GM19324 (cell line): Measurements from ENCODE around the gene TTC39C.
"Not testable (repeated sequence)": the region's sequence is repeated elsewhere in the genome, so short reads cannot be mapped to it uniquely, and the experiment has no call there.

ENCODE experiments used
- ATAC-seq: cut with Tn5 transposase; IDR thresholded peaks from one replicate; pipeline ENCODE4 v1.9.1; 2021; ENCODE audit warnings: mild to moderate bottlenecking, moderate library complexity; ENCODE audit not compliant: unreplicated experiment, low FRiP score

Gene TTC39C

GRCh38 chr18:24118750-24119577, 104.4 kb downstream of the TTC39C start:
- no peak for ATAC-seq

- ATAC-seq = no peak
These were observed 106.1 kb downstream of the TTC39C start for GRCh38 chr18:24120676-24121075.

GRCh38 chr18:24121625-24122024, 107.1 kb downstream of the TTC39C start:
- ATAC-seq = no peak

GRCh38 chr18:24126155-24126961, 111.8 kb downstream of the TTC39C start:
- ATAC-seq = no peak

- no peak for ATAC-seq
These were observed 113.2 kb downstream of the TTC39C start for GRCh38 chr18:24127735-24128134.

GRCh38 chr18:24128700-24129099, 114.1 kb downstream of the TTC39C start:
- ATAC-seq = no peak

- ATAC-seq = no peak
These were observed 115.9 kb downstream of the TTC39C start for GRCh38 chr18:24130494-24130893.

- ATAC-seq = no peak
These were observed 122.4 kb downstream of the TTC39C start for GRCh38 chr18:24136967-24137373.

GRCh38 chr18:24138409-24138788, 123.8 kb downstream of the TTC39C start:
- ATAC-seq = no peak

GRCh38 chr18:24138789-24139616, 124.4 kb downstream of the TTC39C start, which contains the start of gene CABYR:
CABYR (plus strand) TSS chr18:24139062; CDS start chr18:24143115, 4,053 bp downstream.
- ATAC-seq = no peak

GRCh38 chr18:24140697-24141096, 126.1 kb downstream of the TTC39C start:
- ATAC-seq = no peak

GRCh38 chr18:24142376-24142775, 127.8 kb downstream of the TTC39C start:
- no peak for ATAC-seq

- not testable (repeated sequence) for ATAC-seq
These were observed 135.0 kb downstream of the TTC39C start for GRCh38 chr18:24149591-24149990.

- no peak for ATAC-seq
These were observed 138.8 kb downstream of the TTC39C start for GRCh38 chr18:24153397-24153796.

- ATAC-seq = no peak
These were observed 143.3 kb downstream of the TTC39C start for GRCh38 chr18:24157855-24158254.

GRCh38 chr18:24160086-24160485, 145.5 kb downstream of the TTC39C start:
- ATAC-seq = no peak

- no peak for ATAC-seq
These were observed 146.8 kb downstream of the TTC39C start for GRCh38 chr18:24161304-24161703.

- no peak for ATAC-seq
These were observed 153.9 kb downstream of the TTC39C start for GRCh38 chr18:24168496-24168895.

- ATAC-seq = no peak
These were observed 155.8 kb downstream of the TTC39C start for GRCh38 chr18:24170360-24170759.

GRCh38 chr18:24173997-24174396, 159.4 kb downstream of the TTC39C start:
- no peak for ATAC-seq
